HUDEP-2 (cell line): ENCODE results near the gene RHEB.

Source experiments
- DNase-seq, 76 experiments: peaks; one replicate each; lab custom pipeline; 2025; ENCODE audit not compliant: unreplicated experiment in 76 of 76; lab: John Stamatoyannopoulos, UW

RHEB gene

GRCh38 chr7:151481650-151482505 is 37.8 kb downstream of the RHEB start:
- no peak for DNase-seq

GRCh38 chr7:151477867-151478266 is 41.8 kb downstream of the RHEB start:
- DNase-seq: no peak

- DNase-seq: no peak
Observed at GRCh38 chr7:151472644-151473380, 46.9 kb downstream of the RHEB start.

- DNase-seq: no peak
Observed at GRCh38 chr7:151470711-151471110, 49.0 kb downstream of the RHEB start.

- peak in 42 of 76 experiments; percentile 2 to 52 (median 24) for DNase-seq
Observed at GRCh38 chr7:151469281-151469680, 50.4 kb downstream of the RHEB start.

- no peak for DNase-seq
Observed at GRCh38 chr7:151468217-151469018, 51.3 kb downstream of the RHEB start.

GRCh38 chr7:151465169-151465568 is 54.5 kb downstream of the RHEB start:
- DNase-seq: no peak

GRCh38 chr7:151462306-151462779 is 57.4 kb downstream of the RHEB start:
- no peak for DNase-seq

- no peak for DNase-seq
Observed at GRCh38 chr7:151461942-151462230, 57.8 kb downstream of the RHEB start.

- no peak for DNase-seq
Observed at GRCh38 chr7:151461096-151461941, 58.4 kb downstream of the RHEB start.

- no peak for DNase-seq
Observed at GRCh38 chr7:151460474-151460855, 59.2 kb downstream of the RHEB start.

GRCh38 chr7:151459726-151460473 is 59.8 kb downstream of the RHEB start:
- no peak for DNase-seq

GRCh38 chr7:151457534-151457933 is 62.2 kb downstream of the RHEB start:
- DNase-seq: no peak

- DNase-seq: no peak
Observed at GRCh38 chr7:151456782-151457181, 62.9 kb downstream of the RHEB start.

- no peak for DNase-seq
Observed at GRCh38 chr7:151456276-151456675, 63.4 kb downstream of the RHEB start.

GRCh38 chr7:151455690-151456089 is 64.0 kb downstream of the RHEB start:
- DNase-seq: no peak

GRCh38 chr7:151454932-151455530 is 64.7 kb downstream of the RHEB start:
- no peak for DNase-seq

GRCh38 chr7:151454305-151454704 is 65.4 kb downstream of the RHEB start:
- no peak for DNase-seq

GRCh38 chr7:151453326-151453791 is 66.3 kb downstream of the RHEB start:
- DNase-seq: no peak
